ENCODE results near the gene DOCK9. TPM values are rescaled to one million over a fixed set of nuclear protein-coding genes. Genes with fewer than 3 reads are reported as not detected.
A peak's percentile ranks its signal among the peaks of the same experiment; 100 is the strongest.

The DOCK9 gene
- total and polyA plus RNA-seq, 4 donors = 48.8 to 193 (median 133) TPM

GRCh38 chr13:98871727-98872126 is 106.1 kb downstream of the DOCK9 start:
- no peak for TF ChIP-seq CTCF (IDR thresholded peaks at IDR 0.05; ENCODE audit: control extremely low read depth, extremely low read depth)
- DNase-seq (no peak), ATAC-seq (ENCODE audit: insufficient read depth, low FRiP score) (no peak)
- H3K9ac ChIP-seq (ENCODE audit: insufficient read depth in 1 of 2, low read length in 2 of 2) = no peak overlapping the region
- H3K36me3 ChIP-seq (ENCODE audit: control insufficient read depth in 4 of 4, insufficient read depth in 4 of 4, low read length in 4 of 4) = peaks cover 0 to 40% (median 8%) of the 10 kb centered on the region in 4 donors
- H3K27ac ChIP-seq (ENCODE audit: low read depth in 1 of 2, low read length in 1 of 2) = no peak overlapping the region
- WGBS, 2 donors = 89 to 92% methylated on average over 13 of the region's 13 CpGs
- peaks cover 0 to 1% (median 0%) of the 10 kb centered on the region in 5 donors for H3K4me1 ChIP-seq (ENCODE audit: control insufficient read depth in 5 of 5, insufficient read depth in 5 of 5, low read length in 5 of 5)
- no peak overlapping the region for H3K4me3 ChIP-seq
- H3K27me3 ChIP-seq (ENCODE audit: control insufficient read depth in 3 of 3, insufficient read depth in 3 of 3, low read length in 2 of 3) = no peaks in the 10 kb centered on the region
- peaks cover 0 to 10% (median 3%) of the 10 kb centered on the region in 4 donors for H3K9me3 ChIP-seq (ENCODE audit: control insufficient read depth in 4 of 4, insufficient read depth in 3 of 4, low read length in 3 of 4)

- 64 to 73% methylated on average over 6 of the region's 6 CpGs for WGBS, 2 donors
- ATAC-seq (ENCODE audit: insufficient read depth, low FRiP score) (no peak), DNase-seq (peak in 1 of 3 donors; percentile 28)
- Histone ChIP-seq H3K36me3 (ENCODE audit: control insufficient read depth in 4 of 4, insufficient read depth in 4 of 4, low read length in 4 of 4) (peaks cover 0 to 37% (median 11%) of the 10 kb centered on the region in 4 donors), H3K4me1 (ENCODE audit: control insufficient read depth in 5 of 5, insufficient read depth in 5 of 5, low read length in 5 of 5) (peaks cover 0 to 1% (median 0%) of the 10 kb centered on the region in 5 donors), H3K4me3 (no peak overlapping the region), H3K27me3 (ENCODE audit: control insufficient read depth in 3 of 3, insufficient read depth in 3 of 3, low read length in 2 of 3) (no peaks in the 10 kb centered on the region), H3K9me3 (ENCODE audit: control insufficient read depth in 4 of 4, insufficient read depth in 3 of 4, low read length in 3 of 4) (peaks cover 0 to 10% (median 3%) of the 10 kb centered on the region in 4 donors), H3K27ac (ENCODE audit: low read depth in 1 of 2, low read length in 1 of 2) (no peak overlapping the region), H3K9ac (ENCODE audit: insufficient read depth in 1 of 2, low read length in 2 of 2) (no peak overlapping the region)
- TF ChIP-seq CTCF (IDR thresholded peaks at IDR 0.05; ENCODE audit: control extremely low read depth, extremely low read depth) = no peak
These were observed 108.3 kb downstream of the DOCK9 start for GRCh38 chr13:98869408-98870090.

- Histone ChIP-seq H3K36me3 (ENCODE audit: control insufficient read depth in 4 of 4, insufficient read depth in 4 of 4, low read length in 4 of 4) (peaks cover 0 to 37% (median 11%) of the 10 kb centered on the region in 4 donors), H3K4me3 (no peak overlapping the region), H3K27ac (ENCODE audit: low read depth in 1 of 2, low read length in 1 of 2) (no peak overlapping the region), H3K27me3 (ENCODE audit: control insufficient read depth in 3 of 3, insufficient read depth in 3 of 3, low read length in 2 of 3) (no peaks in the 10 kb centered on the region), H3K9me3 (ENCODE audit: control insufficient read depth in 4 of 4, insufficient read depth in 3 of 4, low read length in 3 of 4) (peaks cover 0 to 10% (median 3%) of the 10 kb centered on the region in 4 donors), H3K9ac (ENCODE audit: insufficient read depth in 1 of 2, low read length in 2 of 2) (no peak overlapping the region), H3K4me1 (ENCODE audit: control insufficient read depth in 5 of 5, insufficient read depth in 5 of 5, low read length in 5 of 5) (peaks cover 0 to 1% (median 0%) of the 10 kb centered on the region in 5 donors)
- no peak for TF ChIP-seq CTCF (IDR thresholded peaks at IDR 0.05; ENCODE audit: control extremely low read depth, extremely low read depth)
- no peak for ATAC-seq (ENCODE audit: insufficient read depth, low FRiP score)
- WGBS, 2 donors = 94 to 95% methylated on average over 3 of the region's 3 CpGs
- DNase-seq = no peak
These were observed 108.9 kb downstream of the DOCK9 start for GRCh38 chr13:98868932-98869331.

Data from lung (tissue), 12 donors.